ENCODE data around the gene PRCD.

PRCD gene, protein sequence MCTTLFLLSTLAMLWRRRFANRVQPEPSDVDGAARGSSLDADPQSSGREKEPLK

DNA sequence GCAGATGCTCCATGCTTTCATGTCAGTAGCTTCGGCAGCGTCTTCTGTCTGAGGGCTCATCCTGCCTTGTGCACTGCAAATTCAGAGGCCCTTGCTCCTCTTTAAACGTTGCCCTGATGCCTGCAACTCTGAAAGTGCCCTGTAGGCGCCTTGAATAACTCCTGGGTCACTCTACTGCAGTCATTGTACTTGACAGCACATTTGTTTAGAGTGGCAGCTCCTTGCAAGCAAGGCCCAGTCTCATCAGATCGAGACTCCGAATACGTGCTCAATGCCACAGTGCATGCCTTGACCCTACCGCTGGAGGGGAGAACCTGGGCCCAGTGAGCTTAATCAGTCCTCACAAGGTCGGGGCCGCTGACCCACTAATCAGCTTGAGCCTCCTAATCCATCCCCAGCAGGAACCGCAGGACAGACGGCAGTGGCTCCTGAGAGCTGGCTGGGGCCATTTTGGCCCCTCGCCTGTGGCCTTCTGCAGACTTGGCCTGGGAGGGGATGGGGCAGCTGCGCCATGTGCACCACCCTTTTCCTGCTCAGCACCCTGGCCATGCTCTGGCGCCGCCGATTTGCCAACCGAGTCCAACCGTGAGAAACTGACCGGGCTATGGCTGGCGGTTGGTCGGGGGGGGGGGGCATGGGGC, at the start of gene PRCD:
Gene PRCD (plus strand): TSS at position 414 of the 641 bp plus-strand sequence. CDS start 98 bp downstream, at position 512.
- no peak for DNase-seq

DNA sequence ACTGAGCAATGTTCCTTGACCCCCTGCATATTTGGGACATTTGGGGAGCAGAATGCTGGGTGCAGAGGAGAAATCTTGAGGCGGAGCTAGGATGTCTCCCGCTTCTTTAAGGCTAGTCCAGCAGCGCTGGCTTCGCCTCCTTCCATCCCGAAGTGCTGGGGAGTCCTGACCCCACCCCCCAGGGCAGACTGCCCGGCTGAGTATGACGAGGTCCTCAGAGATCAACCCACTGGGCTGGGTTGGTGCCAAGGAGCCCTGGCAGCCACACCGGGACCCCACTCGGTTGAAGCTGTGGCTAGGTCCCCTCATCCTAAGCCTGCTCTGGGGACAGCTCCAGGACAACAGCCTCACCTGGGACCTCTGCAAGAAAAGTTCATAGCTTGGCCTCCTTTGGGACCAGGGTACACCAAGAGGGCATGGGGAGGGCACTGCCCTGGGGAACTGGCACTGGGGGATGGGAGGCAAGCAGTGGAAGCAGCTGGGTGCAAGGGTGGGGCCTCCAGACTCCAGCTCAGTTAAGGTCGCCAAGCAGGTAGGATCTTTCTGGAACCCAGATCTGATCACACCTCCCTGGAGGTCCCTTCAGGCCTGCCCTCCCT, 49.6 kb upstream of the PRCD start:
- DNase-seq, result no peak

DNA sequence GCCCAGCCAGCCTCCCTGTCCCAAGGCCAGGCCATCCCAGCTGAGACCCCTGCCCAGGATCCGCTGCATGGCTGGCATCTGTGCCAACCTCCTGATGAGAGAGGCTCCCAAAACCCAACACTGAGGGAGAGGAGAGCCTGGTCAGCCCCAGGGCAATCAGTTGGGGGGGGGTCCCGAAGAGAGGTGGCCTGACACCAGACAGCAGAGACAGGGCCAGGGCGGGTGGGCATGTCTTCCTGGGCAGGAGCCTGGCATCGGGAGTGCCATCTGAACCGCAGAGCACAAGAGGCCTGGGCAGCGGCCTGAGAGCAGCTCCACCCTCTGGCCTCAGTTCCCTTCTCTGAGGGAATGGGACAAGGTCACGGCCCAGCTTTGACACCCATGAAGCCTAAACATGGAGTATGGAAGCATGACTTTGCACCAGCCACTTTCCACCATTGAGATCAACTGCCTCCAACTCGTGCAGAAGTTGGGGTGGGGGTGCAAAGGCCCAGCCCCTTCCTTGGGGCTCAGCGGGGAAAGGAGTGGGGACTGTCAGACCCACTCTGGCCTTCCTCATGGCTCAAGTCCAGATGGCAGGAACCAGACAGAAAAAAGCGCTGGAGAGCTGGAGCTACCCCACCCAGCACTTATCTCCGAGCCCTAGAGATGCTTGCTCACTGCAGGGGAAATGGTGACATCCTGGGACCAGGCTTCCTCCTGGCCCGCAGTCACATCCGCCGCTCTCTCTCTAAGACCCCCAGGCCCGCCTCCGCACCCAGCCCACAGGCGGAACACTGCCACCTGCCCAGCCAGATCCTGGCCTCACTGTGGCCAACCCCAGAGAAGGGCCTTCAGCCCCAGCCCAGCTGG, 48.3 kb upstream of the PRCD start:
- DNase-seq, result peak; percentile 92

DNA sequence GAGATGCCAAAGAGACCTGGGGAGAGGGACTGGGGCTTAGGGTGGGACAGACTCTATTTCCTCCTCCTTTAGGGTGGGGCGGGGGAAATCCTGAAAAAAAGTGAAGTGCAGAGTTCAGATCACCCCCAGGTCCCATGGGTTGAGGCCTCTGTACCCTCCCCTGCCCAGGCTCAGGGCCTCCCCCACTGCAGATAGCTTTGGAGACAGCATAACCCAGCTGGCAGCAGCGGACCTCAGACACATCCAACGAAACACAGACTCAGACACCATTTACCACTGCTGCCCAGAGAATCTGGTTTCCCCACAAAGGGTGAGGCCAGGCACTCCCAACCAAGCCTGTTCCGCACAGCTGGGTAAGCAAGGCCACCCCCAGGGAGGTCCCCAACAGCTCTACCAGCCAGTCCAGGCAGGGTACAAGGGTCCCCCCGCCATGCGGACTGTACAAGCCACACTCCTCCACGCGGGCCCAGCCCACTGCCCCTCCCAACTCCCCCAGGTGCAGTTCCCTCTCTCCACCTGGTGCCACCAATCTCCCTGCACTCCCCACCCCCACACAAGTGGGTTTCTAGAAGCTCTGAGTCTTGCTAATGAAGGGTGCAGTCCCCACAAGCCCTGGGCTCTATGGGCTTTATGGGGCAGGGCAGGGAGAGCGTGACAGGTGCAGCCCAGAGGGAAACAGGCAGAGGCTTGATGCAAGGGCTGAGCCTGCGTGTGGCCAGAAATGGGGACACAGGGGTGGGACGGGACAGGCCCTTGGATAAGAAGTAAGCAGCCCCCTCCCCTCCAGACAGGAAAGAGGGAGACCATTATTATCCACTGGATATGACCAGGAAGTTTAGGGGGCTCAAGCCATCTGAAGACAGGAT, 47.5 kb upstream of the PRCD start:
- peak; percentile 92 for DNase-seq

DNA sequence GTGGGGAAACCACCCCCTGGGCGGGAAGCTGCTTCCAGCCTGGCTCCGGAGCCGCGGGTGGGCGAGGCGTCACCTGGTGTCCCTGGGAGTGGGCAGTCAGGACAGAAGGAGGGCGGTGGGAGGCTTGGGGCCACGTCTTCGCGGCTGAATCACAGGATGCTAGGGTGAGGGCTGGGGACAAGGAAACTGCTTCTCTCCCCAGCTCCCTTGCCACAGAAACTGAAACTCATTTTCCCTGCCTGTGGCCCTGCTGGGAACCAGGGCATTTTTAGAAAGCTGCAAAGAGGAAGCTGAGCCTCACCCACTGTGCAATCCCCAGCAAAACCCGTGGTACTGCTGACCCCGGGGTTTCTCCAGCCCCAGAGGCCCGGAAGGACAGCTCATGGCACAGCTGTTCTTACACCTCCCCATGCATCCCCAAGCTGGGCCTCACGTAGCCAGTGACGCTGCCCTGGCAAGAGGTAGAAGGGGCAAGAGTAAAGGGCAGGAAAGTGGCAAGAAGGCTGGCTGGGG, 46.8 kb upstream of the PRCD start:
- DNase-seq, result peak; percentile 88

DNA sequence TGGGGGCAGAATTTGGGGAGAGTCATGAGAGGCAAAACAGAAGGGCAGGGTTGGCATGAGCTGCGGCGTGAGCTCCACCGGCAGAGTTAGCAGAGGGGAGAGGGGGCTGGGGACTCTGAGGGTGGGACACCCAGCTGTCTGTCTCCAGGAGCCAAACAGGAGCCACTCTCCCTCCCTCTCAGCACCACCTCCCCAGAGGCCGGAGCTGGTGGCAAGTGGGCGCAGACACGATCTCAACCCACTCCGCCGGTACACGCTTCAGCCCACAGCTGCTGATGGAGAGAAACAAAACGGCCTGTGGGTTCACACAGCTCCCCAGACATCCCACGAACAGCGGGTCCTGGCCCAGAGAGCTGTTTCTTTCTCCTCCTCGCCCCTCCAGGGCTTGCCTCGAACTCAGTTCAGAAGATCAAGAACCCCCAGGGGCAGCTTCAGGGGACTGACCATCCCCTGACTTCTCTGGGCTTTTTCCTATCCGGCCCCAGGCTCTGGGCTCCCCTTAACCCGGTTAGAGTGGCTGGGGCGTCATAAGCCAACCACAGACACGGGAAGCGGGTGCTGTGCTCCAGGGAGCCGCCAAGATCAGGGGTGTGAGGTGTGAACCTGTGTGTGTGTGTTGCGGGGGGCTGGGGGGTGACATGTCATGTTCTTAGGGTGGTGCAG, 46.2 kb upstream of the PRCD start:
- DNase-seq, result no peak

DNA sequence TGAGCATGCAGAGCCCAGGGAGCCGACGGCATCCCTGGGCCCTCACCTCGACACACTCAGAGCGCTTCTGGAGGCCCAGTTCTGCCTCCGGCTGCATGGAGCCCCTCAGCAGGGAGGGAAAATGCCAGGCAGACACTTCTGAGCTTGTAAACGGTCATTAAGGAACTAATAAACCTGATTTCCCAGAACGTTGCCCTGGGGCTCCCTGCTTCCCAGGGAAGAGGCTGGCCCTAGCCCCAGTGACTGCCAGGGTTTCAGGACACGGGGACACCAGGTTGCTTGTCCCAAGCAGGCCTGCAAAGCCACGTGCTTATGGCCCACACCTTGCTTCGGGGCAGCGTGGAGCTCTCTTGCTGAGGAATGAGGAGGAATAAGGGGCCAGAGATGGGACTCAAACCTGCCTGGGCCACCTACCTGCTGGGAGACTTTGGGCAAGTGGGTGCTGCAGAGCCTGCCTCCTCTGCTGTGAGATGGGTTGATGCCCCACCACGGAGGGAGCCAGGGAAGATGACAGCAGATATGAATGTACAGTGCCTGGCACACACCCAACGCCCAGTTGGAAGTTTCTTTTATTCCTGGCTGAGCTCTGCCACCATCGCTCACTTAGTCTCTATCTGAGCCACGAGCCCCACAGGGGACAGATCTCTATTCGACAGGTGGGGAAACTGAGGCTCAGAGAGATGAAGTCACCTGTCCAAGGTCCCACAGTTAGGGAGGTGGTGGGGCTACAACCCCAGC, 44.0 kb upstream of the PRCD start:
- DNase-seq, result no peak

DNA sequence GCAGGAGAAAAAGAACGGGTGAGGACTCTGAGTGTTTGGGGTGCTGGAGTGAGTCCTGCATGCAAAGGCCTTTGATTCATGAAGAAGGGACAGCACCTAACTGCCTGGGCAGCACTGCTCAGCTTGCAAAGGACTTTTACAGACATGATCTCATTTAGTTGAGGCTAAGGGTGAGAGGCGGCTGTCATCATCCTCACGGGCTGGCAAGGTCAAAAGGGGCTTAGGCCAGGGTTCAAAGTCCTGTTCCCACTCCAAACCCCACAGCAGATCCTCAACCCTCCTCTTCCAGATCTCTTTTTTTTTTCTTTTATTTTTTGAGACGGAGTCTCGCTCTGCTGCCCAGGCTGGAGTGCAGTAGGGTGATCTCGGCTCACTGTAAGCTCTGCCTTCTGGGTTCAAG, 43.4 kb upstream of the PRCD start:
- no peak for DNase-seq

DNA sequence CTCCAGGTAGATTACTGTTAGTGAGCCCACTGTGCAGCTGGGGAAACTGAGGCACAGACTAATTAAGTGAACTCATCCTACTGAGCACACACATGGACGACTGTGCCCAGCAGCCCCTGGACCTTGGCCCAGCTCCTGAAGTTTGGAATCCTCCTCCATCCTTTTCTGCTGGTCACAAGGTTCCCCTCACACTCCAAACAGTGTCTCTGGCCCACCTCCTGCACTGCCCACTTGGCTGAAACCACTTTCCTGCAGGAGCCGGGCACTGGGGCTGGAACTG, 42.2 kb upstream of the PRCD start:
- no peak for DNase-seq

DNA sequence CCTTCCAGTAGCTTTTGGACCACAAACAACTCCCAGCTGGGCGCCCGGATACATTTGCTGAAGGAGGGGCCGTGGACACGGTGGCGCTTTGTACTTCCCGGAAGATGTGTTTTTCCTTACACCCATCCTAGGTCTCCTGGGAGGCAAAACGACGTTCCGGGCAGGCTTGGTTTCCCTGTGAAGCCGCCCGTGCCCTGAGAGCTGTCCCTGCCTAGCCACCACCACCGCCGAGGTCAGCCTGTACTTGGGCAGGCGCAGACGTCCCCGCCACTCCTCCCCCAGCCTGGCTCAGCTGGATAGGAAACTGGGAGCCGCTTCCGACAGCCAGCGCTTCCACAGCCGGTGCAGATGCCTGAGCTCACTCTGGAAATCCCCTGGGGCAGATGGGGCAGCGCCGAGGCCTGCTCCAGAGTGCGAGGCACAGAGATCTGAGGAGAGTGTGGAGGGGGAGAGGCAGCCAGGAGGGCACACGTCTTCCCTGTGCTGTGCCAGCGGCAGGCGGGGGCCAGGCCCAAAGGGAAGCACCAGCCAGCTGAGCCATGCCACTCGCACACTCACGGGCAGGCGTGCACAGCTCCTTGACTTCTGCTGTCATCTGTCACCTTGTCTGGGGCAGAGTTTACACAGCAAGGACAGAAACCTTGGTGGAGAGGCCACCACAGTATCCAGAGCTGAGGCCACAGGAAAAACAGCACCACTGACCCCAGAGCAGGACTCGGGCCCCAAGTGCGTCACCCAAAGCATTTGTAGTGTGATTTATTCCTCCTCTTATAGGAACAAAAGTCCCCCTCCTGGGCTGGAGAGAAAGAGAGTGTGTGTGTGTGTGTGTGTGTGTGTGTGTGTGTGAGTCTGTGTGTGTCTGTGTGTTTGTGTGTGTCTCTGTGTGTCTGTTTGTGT, 41.6 kb upstream of the PRCD start:
- DNase-seq, result no peak

DNA sequence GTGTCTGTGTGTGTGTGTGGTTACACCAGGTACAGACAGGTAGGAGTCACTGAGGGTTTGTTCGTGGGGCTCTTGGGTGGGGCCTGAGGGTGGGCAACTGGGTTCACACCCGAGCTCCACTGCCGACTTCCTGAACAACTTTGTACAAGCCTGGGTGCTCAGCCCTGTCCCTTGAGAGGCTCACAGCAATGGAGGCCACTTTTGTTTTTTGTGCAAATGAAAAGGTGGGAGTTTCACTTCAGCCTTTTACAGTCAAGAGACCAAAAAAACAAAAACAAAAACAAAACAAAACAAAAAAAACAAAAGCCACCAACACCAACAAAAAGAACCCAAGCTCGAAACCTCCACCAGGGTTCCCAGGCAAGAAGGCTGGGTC, 41.0 kb upstream of the PRCD start:
- no peak for DNase-seq

DNA sequence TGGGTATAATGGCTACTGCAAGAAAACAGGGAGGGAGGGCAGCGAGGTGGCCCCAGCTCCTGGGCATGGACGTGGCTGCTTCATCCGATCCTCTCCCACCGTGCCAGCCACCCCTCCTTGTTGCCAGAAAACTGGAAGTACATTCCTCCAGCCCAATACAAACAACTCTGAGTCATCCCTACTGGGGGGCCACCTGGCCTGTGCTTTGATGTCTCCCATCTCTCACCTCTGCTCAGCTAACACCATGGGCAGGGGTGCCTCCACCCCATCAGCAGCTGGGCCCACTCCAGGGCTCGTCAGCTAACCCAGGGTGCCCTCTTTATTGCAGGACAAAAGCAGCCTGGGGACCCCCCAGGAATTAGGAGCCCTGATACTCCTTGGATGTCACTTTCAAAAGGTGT, 40.6 kb upstream of the PRCD start:
- no peak for DNase-seq

DNA sequence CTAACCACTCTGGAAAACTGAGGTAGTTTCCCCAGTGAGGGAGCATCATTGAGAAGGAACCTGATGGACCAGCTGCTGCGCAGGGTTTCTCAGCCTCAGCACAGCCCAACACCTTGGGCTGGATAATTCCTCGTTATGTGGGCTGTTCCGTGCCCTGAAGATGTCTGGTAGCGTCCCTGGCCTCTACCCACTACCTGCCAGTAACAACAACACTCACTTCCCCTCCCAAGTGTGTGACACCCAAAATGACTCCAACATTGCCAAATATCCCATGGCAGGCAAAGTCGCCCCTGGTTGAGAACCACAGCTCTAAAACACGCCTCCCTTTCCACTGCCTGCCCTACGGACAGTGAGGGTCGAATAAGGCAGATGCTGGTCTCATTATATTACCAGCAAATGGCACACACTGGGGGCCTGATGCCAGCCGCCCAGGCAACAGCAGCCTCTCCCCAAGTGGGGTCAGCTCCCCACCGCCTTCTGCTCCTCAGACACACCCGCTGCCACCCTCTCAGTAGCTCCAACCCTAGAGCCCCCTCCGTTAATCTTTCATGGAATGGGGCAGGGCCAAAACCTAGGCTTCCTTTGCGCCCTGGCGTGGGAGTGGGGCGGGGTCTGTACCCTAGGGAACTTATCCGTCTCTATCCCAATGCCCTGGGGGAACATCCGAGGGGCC, 39.6 kb upstream of the PRCD start:
- no peak for DNase-seq

DNA sequence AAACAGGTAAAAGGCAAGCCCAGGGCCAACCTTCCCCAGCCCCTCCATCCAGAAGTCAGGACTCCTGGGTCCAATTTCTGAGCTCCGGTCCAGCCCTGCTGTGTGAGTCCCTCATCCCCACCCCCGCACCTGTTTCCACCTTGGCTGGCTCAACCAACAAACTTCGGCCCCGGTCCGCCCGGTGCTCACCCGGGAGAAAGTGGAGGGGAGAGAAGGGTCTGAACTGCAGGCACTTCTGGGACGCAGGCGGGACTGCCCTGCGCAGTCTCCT, 39.2 kb upstream of the PRCD start:
- DNase-seq, result no peak

DNA sequence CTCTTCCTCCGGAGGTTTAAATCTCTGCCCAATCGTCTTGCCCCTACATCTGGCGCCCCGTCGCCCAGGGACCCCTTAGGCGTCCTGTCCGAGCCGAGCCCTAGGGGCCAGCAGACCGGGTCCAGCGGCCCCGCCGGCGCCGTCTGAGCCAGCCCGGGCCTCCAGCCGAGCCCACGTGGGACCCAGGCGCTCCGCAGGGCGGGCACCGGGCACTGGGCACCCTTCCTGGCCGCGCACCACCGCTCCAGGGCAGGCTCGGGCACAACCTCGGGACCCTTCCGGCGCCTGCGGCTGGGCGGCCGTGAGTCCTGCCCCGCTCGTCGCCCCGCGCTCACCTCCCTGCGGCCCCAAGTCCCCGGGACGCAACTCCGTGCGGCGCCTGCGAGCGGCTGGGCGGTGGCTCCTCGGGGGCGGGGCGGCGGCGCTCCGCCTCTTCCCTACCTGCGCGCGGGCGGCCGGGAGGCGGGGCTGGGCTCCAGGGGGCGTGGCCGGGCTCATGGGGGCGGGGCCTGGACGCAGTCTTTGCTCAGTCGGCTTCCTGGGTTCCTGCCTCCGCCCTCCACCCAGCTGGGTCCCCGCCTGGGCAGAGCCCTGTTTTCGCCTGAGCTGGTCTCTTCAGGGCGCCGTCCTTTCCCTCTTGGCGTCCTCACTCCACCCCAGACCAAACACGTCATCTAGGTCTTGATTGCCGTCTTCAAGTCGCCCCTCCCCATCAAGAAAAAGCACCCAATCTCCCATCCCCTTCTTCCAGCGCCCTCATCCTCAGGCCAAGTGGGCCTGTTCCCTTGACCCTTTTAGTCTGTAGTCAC, 38.6 kb upstream of the PRCD start, which contains the start of gene RHBDF2:
Gene RHBDF2 (minus strand): TSS at position 406 of the 809 bp plus-strand sequence. CDS start 19,899 bp downstream, outside the sequence.
- DNase-seq, result peak; percentile 87

DNA sequence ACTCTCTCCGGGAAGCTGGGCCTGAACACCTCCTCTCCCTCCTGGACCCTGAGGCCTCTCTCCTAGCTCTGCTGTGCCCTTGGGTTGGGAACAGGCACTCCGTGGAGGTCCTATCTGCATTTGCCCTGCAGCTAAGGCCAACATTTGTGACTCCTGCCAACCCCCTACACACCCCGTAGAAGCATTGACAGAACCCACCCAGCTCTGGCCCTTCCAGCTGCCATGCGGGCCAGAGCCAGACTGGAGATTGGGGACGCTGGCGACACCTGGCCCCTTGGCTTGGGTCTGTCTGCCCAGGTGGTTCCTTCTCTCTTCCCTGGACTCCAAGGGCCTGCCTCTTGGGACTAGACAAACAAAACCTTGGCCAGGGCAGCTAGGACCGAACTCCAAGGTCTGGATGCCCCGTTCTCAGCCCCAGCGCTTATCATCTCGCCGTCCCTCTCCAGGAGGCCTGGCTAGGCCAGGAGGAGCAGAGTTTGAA, 38.0 kb upstream of the PRCD start:
- DNase-seq, result no peak

DNA sequence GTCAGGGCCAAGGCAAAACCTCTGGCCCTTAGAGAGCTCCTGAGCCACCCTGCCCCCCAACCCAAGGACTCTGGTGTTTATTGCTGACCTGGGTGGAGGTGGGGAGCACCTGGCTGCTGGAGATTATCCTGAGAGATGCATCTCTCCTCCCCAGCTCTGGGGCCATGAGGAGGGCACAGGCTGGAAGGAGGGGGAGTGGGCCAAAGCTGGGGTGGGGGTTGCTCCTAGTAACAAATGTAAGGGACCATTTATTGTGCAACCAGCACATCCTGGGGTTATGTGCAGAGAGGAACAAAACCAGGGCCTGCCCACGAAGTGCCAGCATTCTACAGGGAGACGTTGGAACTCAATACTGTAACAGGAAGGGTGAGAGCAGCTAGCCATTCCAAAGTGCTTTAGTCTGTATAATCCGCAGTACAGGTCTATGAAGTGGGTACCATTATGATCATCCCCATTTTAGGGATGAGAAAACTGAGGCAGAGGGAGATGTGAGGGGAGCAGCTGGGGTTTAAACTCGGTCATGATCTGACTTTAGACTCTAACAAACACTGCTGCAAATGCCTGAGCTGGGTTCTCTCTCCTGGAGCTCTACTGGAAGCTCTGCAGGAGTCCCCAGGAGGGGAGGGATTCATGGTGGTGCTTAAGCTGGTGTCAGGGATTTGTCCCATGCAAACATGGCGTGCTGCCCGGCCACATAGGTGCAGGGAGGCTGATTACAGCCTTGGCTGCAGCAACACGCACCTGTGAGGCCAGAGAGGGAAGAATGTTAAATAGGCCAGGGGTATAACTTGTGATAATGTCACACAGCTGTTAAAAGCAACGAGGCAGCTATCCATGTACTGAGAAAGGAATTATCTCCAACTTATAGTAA, 37.3 kb upstream of the PRCD start:
- DNase-seq, result peak; percentile 39

DNA sequence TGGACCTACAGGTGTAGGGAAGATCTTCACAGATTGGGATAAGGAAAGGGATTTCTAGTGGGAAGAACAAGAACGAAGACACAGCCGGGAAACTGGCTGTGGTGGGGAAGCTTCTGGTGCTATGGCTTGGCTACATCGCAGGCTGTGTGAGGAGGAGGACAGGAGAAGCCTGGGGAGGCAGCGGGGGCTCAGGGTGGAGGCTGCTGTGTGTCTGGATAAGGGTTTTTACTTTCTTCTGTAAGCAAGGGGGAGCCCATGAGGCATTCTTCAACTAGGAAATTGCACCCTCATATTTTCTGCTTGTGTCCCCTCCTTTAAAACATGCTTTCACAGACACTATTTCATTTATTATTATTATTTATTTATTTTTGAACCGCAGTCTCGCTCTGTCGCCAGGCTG, 35.7 kb upstream of the PRCD start:
- no peak for DNase-seq
